H1 (cell line): ENCODE measurements around the gene MBD3. TPM values are rescaled to one million over a fixed set of nuclear protein-coding genes. Genes with fewer than 3 reads are reported as not detected.

Source experiments
- CTCF ChIA-PET: fragments of 300-600 bp; sonication (Branson Sonifier 250); formaldehyde crosslinking; loops from one replicate; lab custom pipeline; 2021; ENCODE audit not compliant: partially characterized antibody; lab: Charles Lee
- POLR2A ChIA-PET: fragments of 300-600 bp; sonication (Branson Sonifier 250); formaldehyde crosslinking; loops from one replicate; lab custom pipeline; 2021; ENCODE audit warnings: inconsistent platforms; ENCODE audit not compliant: partially characterized antibody; lab: Charles Lee
- DNase-seq, 2 experiments: peaks; one replicate each; pipeline versions ENCODE4 v3.0.0 to v3.0.0-alpha.2; 2010 to 2022; ENCODE audit warnings: low spot score in 2 of 2, low read depth in 1 of 2, mixed read lengths in 1 of 2
- FAIRE-seq: peaks from 2 replicates; lab custom pipeline; 2011; peaks lifted over from hg19 to GRCh38; lab: Jason Lieb, UNC
- H2AFZ ChIP-seq: 2 replicates; pipeline ENCODE4 v1.8.1; 2012; ENCODE audit warnings: low read length, inconsistent platforms
- H2AK5ac ChIP-seq: 2 replicates; pipeline ENCODE4 v1.6.1; 2013; ENCODE audit warnings: low read depth, low read length
- H2BK120ac ChIP-seq: replicated peaks from 2 replicates; pipeline ENCODE3; 2013; ENCODE audit warnings: low read depth, low read length, inconsistent platforms
- H2BK12ac ChIP-seq: 2 replicates; pipeline ENCODE4 v1.6.1; 2013; ENCODE audit warnings: low read depth, low read length
- H2BK15ac ChIP-seq: 2 replicates; pipeline ENCODE4 v1.6.1; 2013; ENCODE audit warnings: low read length
- H2BK20ac ChIP-seq: 2 replicates; pipeline ENCODE4 v1.6.1; 2013; ENCODE audit warnings: low read length
- H2BK5ac ChIP-seq: 2 replicates; pipeline ENCODE4 v1.6.1; 2013; ENCODE audit warnings: low read depth, low read length
- H3K14ac ChIP-seq: 2 replicates; pipeline ENCODE4 v1.6.1; 2013; ENCODE audit warnings: inconsistent platforms; ENCODE audit not compliant: insufficient read length
- H3K18ac ChIP-seq: 2 replicates; pipeline ENCODE4 v1.6.1; 2013; ENCODE audit warnings: low read length; ENCODE audit errors: extremely low read depth
- H3K23ac ChIP-seq: 2 replicates; pipeline ENCODE4 v1.6.1; 2013; ENCODE audit warnings: inconsistent platforms; ENCODE audit not compliant: insufficient read length
- H3K23me2 ChIP-seq: 2 replicates; pipeline ENCODE4 v1.6.1; 2013; ENCODE audit warnings: low read depth, low read length
- H3K27ac ChIP-seq: 2 replicates; pipeline ENCODE4 v1.6.1; 2011; ENCODE audit warnings: low read depth, low read length, inconsistent platforms
- H3K27me3 ChIP-seq, 4 experiments: replicated peaks in 1 of 4; 1 replicate in 1 of 4; 2 replicates in 3 of 4; pipeline versions ENCODE4 v1.6.1 to v1.8.1; 2011 to 2013; ENCODE audit warnings: low read length in 3 of 4, mild to moderate bottlenecking in 3 of 4, inconsistent platforms in 2 of 4, mixed read lengths in 2 of 4, moderate library complexity in 1 of 4; ENCODE audit not compliant: control insufficient read depth in 3 of 4, insufficient read depth in 3 of 4; ENCODE audit errors: extremely low read depth in 1 of 4
- H3K36me3 ChIP-seq, 4 experiments: 2 replicates each; pipeline versions ENCODE4 v1.6.1 to v1.8.1; 2011 to 2013; ENCODE audit warnings: mild to moderate bottlenecking in 4 of 4, low read length in 3 of 4, moderate library complexity in 2 of 4, control low read depth in 1 of 4, inconsistent platforms in 1 of 4; ENCODE audit not compliant: insufficient read depth in 4 of 4, control insufficient read depth in 2 of 4
- H3K4ac ChIP-seq: replicated peaks from 2 replicates; pipeline ENCODE3; 2013; ENCODE audit warnings: low read length, low read depth, mixed read lengths, inconsistent platforms; ENCODE audit not compliant: insufficient read length
- H3K4me1 ChIP-seq, 4 experiments: replicated peaks in 1 of 4; 1 replicate in 1 of 4; 2 replicates in 3 of 4; pipeline versions ENCODE4 v1.6.1 to v1.8.1; 2011 to 2013; ENCODE audit warnings: low read length in 3 of 4, inconsistent platforms in 2 of 4, mixed read lengths in 1 of 4; ENCODE audit not compliant: insufficient read depth in 4 of 4, control insufficient read depth in 3 of 4
- H3K4me2 ChIP-seq, 2 experiments: 2 replicates each; pipeline versions ENCODE4 v1.6.1 to v1.8.1; 2011 to 2013; ENCODE audit warnings: low read depth in 2 of 2, low read length in 2 of 2, control low read depth in 1 of 2, inconsistent platforms in 1 of 2, mild to moderate bottlenecking in 1 of 2; ENCODE audit not compliant: insufficient read depth in 1 of 2
- H3K4me3 ChIP-seq, 4 experiments: fragments of 200-600, 300-600 bp in 1 of 4; sonication (generic), shearing (Covaris generic), sonication (Bioruptor Twin) in 1 of 4; 2 replicates each; pipeline versions ENCODE4 v1.5.1 to v1.8.1; 2011 to 2016; ENCODE audit warnings: low read length in 4 of 4, low read depth in 3 of 4, control low read depth in 2 of 4, inconsistent platforms in 2 of 4, mild to moderate bottlenecking in 2 of 4, mixed read lengths in 1 of 4, moderate library complexity in 1 of 4; ENCODE audit not compliant: insufficient read depth in 2 of 4; ENCODE audit errors: extremely low read depth in 1 of 4
- H3K56ac ChIP-seq: replicated peaks from 2 replicates; pipeline ENCODE3; 2013; ENCODE audit warnings: low read depth, mild to moderate bottlenecking, mixed read lengths, low read length, inconsistent platforms; ENCODE audit not compliant: insufficient read length
- H3K79me1 ChIP-seq: 2 replicates; pipeline ENCODE4 v1.6.1; 2013; ENCODE audit warnings: low read depth, low read length, control low read depth
- H3K79me2 ChIP-seq, 2 experiments: 2 replicates each; pipeline versions ENCODE4 v1.6.1 to v1.8.1; 2012 to 2013; ENCODE audit warnings: low read length in 2 of 2, mild to moderate bottlenecking in 2 of 2, inconsistent platforms in 1 of 2; ENCODE audit not compliant: insufficient read depth in 2 of 2, control insufficient read depth in 1 of 2
- H3K9ac ChIP-seq, 4 experiments: replicated peaks in 1 of 4; 1 replicate in 1 of 4; 2 replicates in 3 of 4; pipeline versions ENCODE4 v1.6.1 to v1.8.1; 2011 to 2013; ENCODE audit warnings: low read depth in 3 of 4, low read length in 3 of 4, control low read depth in 2 of 4, mild to moderate bottlenecking in 2 of 4, moderate library complexity in 2 of 4, inconsistent platforms in 1 of 4; ENCODE audit errors: extremely low read depth in 1 of 4
- H3K9me3 ChIP-seq, 2 experiments: 2 replicates each; pipeline versions ENCODE4 v1.6.1 to v1.8.1; 2012 to 2013; ENCODE audit warnings: mild to moderate bottlenecking in 2 of 2, moderate library complexity in 2 of 2, control low read depth in 1 of 2, inconsistent platforms in 1 of 2, low read depth in 1 of 2, low read length in 1 of 2, mixed read lengths in 1 of 2; ENCODE audit not compliant: insufficient read depth in 2 of 2
- H4K20me1 ChIP-seq, 2 experiments: replicated peaks in 1 of 2; 2 replicates each; pipeline versions ENCODE3 to v1.8.1; 2011 to 2013; ENCODE audit warnings: inconsistent platforms in 2 of 2, low read length in 2 of 2, mild to moderate bottlenecking in 1 of 2; ENCODE audit not compliant: insufficient read depth in 2 of 2, control insufficient read depth in 1 of 2
- H4K5ac ChIP-seq: 2 replicates; pipeline ENCODE4 v1.6.1; 2013; ENCODE audit warnings: low read length, low read depth, mixed read lengths, inconsistent platforms; ENCODE audit not compliant: insufficient read length
- H4K8ac ChIP-seq: 2 replicates; pipeline ENCODE4 v1.8.0; 2013; ENCODE audit warnings: mild to moderate bottlenecking, moderate library complexity, low read length, inconsistent platforms; ENCODE audit not compliant: insufficient read depth; ENCODE audit errors: extremely low read depth
- H4K91ac ChIP-seq: replicated peaks from 2 replicates; pipeline ENCODE3; 2013; ENCODE audit warnings: low read length, mixed read lengths, inconsistent platforms; ENCODE audit not compliant: insufficient read length
- BACH1 ChIP-seq: IDR thresholded peaks from 2 replicates; pipeline ENCODE4 v1.6.1; 2012; ENCODE audit warnings: low read length, improper control_type of control experiment
- BCL11A ChIP-seq, 2 experiments: IDR thresholded peaks; one replicate each; pipeline ENCODE4 v1.6.1; 2011; ENCODE audit warnings: low read depth in 2 of 2, low read length in 2 of 2, mild to moderate bottlenecking in 2 of 2
- BRCA1 ChIP-seq: IDR thresholded peaks from 2 replicates; pipeline ENCODE4 v1.6.1; 2012; ENCODE audit warnings: low read depth, low read length, improper control_type of control experiment
- CHD2 ChIP-seq: IDR thresholded peaks from 2 replicates; pipeline ENCODE4 v1.6.1; 2012; ENCODE audit warnings: low read length, improper control_type of control experiment
- POLR2AphosphoS5 ChIP-seq: IDR thresholded peaks from 2 replicates; pipeline ENCODE4 v1.6.1; 2011; ENCODE audit warnings: low read depth, low read length
- SAP30 ChIP-seq: fragments of 300-600 bp; sonication (generic); IDR thresholded peaks from 2 replicates; pipeline ENCODE4 v1.7.1; 2012; ENCODE audit warnings: low read length, moderate library complexity, mild to moderate bottlenecking, inconsistent platforms; ENCODE audit not compliant: insufficient read depth, insufficient replicate concordance
- SIN3A ChIP-seq, 2 experiments: IDR thresholded peaks in 1 of 2; conservative IDR thresholded peaks in 1 of 2; 2 replicates each; pipeline ENCODE4 v1.6.1; 2011 to 2012; ENCODE audit warnings: low read length in 2 of 2, improper control_type of control experiment in 1 of 2, low read depth in 1 of 2, mild to moderate bottlenecking in 1 of 2
- SP2 ChIP-seq: IDR thresholded peaks from 2 replicates; pipeline ENCODE4 v1.6.1; 2012; ENCODE audit warnings: mild to moderate bottlenecking, low read length, inconsistent platforms
- SUZ12 ChIP-seq: fragments of 200-600 bp; sonication (generic); IDR thresholded peaks from 2 replicates; pipeline ENCODE4 v1.6.1; 2012; ENCODE audit warnings: mild to moderate bottlenecking, inconsistent platforms, low read length, moderate library complexity, mixed read lengths
- ZNF274 ChIP-seq: IDR thresholded peaks from 2 replicates; pipeline ENCODE4 v1.7.0; 2012; ENCODE audit warnings: low read length, borderline replicate concordance; ENCODE audit errors: extremely low read depth
- WGBS, 2 experiments: shearing (Covaris generic) in 1 of 2; methylation state at CpG; one replicate each; pipeline versions ENCODE4 v1.1.6 to v1.1.7; 2013 to 2015; ENCODE audit warnings: low lambda C conversion rate in 2 of 2, mixed read lengths in 2 of 2, inconsistent platforms in 1 of 2, low coverage in 1 of 2, missing lambda C conversion rate in 1 of 2; ENCODE audit not compliant: insufficient replicate concordance in 2 of 2, insufficient coverage in 1 of 2, insufficient read length in 1 of 2; ENCODE audit errors: extremely low coverage in 1 of 2, missing lambda C conversion rate in 1 of 2; 5-methylcytosine and 5-hydroxymethylcytosine counted together
- polyA plus RNA-seq, 7 experiments: library from polyadenylated mRNA; depleted of rRNA in 3 of 7; stranded (reverse) in 5 of 7; unstranded in 2 of 7; fragments of >200 nt in 5 of 7; fragments of 200-250 nt in 2 of 7; gene quantifications; 1 replicate in 5 of 7; 2 replicates in 1 of 7; 4 replicates in 1 of 7; pipeline versions ENCODE4 v1.2.1 to v1.2.3, GENCODE V29; 2011 to 2013; ENCODE audit warnings: missing spikeins in 2 of 7, mixed read lengths in 2 of 7
- total RNA-seq: library from RNA; stranded (reverse); fragmentation: NEBNext Ultra II Directional; extraction: Animal tissue kit (Norgen Biotek cat#: 25700); gene quantifications from 2 replicates; pipeline ENCODE4 v1.2.1, GENCODE V29; 2021

The MBD3 gene
- total and polyA plus RNA-seq, 2 of the 8 experiments (the other 6 are each of a cell fraction or from before 2014, with no cell fraction given): 88.2 to 110 TPM

- CTCF ChIA-PET: interaction anchor here (0.6 to 1.7 kb wide), 8 partner anchors 8 to 227 kb away, joined by 3 read pairs; partner anchors contain the start of gene UQCR11
These were observed 24.2 kb upstream of the MBD3 start for GRCh38 chr19:1616875-1617274.

More at GRCh38 chr19:1616875-1617274, 24.2 kb upstream of the MBD3 start:
- Histone ChIP-seq H3K79me1 (peaks cover 3% of the 10 kb centered on the region), H2BK15ac (no peak overlapping the region), H2BK12ac (no peak overlapping the region), H4K91ac (no peak overlapping the region), H3K56ac (no peak overlapping the region), H2BK120ac (no peak overlapping the region), H3K14ac (no peak overlapping the region), H2BK20ac (no peak overlapping the region), H3K4me1 (peaks cover 0 to 7% (median 3%) of the 10 kb centered on the region in 4 experiments; a peak in 1 of 7 replicates), H3K27me3 (no peaks in the 10 kb centered on the region), H4K8ac (no peak overlapping the region; the same call in 1 of the 2 replicates), H3K23ac (no peak overlapping the region), H3K4ac (no peak overlapping the region), H2AK5ac (no peak overlapping the region), H3K9me3 (no peaks in the 10 kb centered on the region), H4K5ac (no peak overlapping the region), H3K18ac (no peak overlapping the region), H4K20me1 (peaks cover 21 to 36% of the 10 kb centered on the region in 2 experiments), H3K4me3 (no peak overlapping the region), H3K27ac (no peak overlapping the region), H2BK5ac (0 out of 2 replicates have a peak overlapping the region, but pooled peaks have one; percentile 5), H3K9ac (no peak overlapping the region), H2AFZ (no peak overlapping the region), H3K23me2 (no peaks in the 10 kb centered on the region), H3K79me2 (peaks cover 0 to 2% of the 10 kb centered on the region in 2 experiments; a peak in 1 of 4 replicates), H3K36me3 (peaks cover 39 to 87% (median 70%) of the 10 kb centered on the region in 4 experiments), H3K4me2 (no peak overlapping the region)
- no peak for DNase-seq
- POLR2A ChIA-PET: interaction anchor here (0.8 to 4.8 kb wide), 4 partner anchors 10 to 20 kb away, joined by 4 to 26 read pairs (median 6); partner anchors contain the start of gene UQCR11
- TF ChIP-seq SUZ12: no peak
- no peak for TF ChIP-seq ZNF274
- TF ChIP-seq SIN3A (conservative IDR thresholded peaks at IDR 0.05 in 1 of 2, IDR thresholded peaks at IDR 0.05 in 1 of 2; ENCODE audit: low read depth in 1 of 2, low read length in 2 of 2): no peak
- no peak for TF ChIP-seq POLR2AphosphoS5
- TF ChIP-seq CHD2: no peak
- TF ChIP-seq BACH1: no peak
- TF ChIP-seq SP2: no peak
- TF ChIP-seq SAP30: no peak
- no peak for TF ChIP-seq BRCA1
- no peak for TF ChIP-seq BCL11A (IDR thresholded peaks at IDR 0.05; ENCODE audit: low read depth in 2 of 2, low read length in 2 of 2)
- 92% methylated on average over 4 of the region's 4 CpGs; no CpG with 5 or more reads in 1 of the 2 experiments for WGBS, 2 experiments
- FAIRE-seq: no peak
